NT2/D1 (cell line): ENCODE results near the gene ULK4.

Experiments
- SUZ12 ChIP-seq: IDR thresholded peaks from 2 replicates; pipeline ENCODE4 v1.6.1; 2011; ENCODE audit not compliant: insufficient read length, insufficient read depth; ENCODE audit errors: extremely low read depth
- YY1 ChIP-seq: IDR thresholded peaks from 2 replicates; pipeline ENCODE4 v1.6.1; 2011; ENCODE audit not compliant: insufficient read length, insufficient read depth
- ZNF274 ChIP-seq: IDR thresholded peaks from 2 replicates; pipeline ENCODE4 v1.6.1; 2011; ENCODE audit warnings: mild to moderate bottlenecking, low read depth, low read length

DNA sequence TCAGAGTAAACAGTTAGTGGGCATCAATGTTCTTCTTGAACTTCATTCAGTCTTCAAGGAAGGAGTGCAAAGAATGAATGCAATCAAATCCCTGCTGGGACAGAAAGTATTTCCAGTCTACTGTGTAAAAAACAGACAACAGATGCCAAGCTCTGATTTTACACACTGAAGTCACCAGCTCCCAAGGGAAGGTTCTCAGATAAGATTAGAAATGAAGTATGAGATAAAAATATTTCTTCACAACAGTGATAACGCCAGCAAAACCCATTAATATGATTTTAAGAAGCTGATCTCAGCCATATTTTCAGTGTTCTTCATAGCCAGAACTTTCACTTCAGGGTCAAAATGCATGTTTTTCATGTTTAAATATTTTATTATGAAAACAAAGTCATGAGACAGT lies 497.0 kb downstream of the ULK4 start:
- TF ChIP-seq SUZ12 (no peak), ZNF274 (no peak), YY1 (no peak)
